Activated T-cell treated with anti-CD3 and anti-CD28 coated beads for 4 hours (primary cell): ENCODE results near the gene CDH4.

Experiments used
- DNase-seq: peaks from one replicate; pipeline ENCODE4 v3.0.0-alpha.2; 2020

The CDH4 gene

GRCh38 chr20:61878478-61879302 lies 626.6 kb downstream of the CDH4 start:
- no peak for DNase-seq

DNA sequence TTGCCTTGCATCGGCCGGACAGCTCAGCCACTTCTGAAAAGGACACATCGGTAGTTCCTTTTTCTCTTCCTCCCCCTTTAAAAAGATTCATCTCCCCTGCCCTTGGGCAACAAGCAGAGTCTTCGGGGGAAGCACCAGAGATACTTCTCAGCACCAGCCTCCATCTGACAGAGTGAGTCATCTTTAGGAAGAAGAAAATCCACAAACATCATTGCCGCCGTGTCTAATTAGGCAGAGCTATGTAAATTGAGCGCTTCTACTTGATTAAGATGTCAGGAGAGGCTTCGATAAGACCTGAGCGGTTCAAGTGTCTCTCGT lies 627.2 kb downstream of the CDH4 start:
- DNase-seq: no peak

DNA sequence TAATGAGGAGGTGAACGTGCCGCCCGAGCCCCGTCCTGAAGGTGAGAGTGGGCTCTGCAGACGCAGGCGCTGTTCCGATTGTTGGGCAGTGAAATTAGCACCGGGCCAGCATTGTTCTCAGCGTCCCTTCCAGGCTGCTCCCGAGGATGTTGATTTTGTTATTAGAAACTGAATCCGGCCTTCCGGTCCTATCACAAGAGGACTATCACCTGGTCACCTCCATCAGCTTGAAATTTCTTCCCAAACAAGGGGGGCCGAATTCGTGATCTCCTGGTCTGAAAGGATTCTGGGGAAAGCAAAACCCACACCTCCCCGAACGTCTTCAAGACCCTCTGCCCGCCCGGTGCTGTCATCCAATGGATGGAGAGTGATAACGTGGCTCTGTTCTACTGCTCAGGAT lies 627.6 kb downstream of the CDH4 start:
- no peak for DNase-seq

GRCh38 chr20:61880706-61881105 lies 628.6 kb downstream of the CDH4 start:
- no peak for DNase-seq

DNA sequence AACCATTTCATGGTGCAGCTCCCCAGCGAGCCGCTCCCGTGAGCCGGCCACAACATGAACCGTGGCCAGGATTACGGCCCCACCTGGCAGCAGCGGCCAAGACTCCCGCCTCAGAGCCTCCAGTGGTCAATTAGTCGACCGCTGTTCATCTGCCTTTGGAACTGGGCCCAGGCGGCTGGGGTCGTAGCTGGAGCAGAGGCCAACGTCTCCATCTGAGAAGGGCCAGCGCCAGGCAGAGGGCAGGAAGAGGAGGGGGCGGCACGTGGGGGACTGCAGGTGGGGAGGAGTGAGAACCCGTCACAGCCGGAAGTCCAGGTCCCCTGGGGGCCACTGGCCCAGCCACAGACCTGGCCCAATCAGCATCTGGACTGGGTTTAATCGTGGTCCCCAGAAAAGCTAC lies 629.4 kb downstream of the CDH4 start:
- no peak for DNase-seq

DNA sequence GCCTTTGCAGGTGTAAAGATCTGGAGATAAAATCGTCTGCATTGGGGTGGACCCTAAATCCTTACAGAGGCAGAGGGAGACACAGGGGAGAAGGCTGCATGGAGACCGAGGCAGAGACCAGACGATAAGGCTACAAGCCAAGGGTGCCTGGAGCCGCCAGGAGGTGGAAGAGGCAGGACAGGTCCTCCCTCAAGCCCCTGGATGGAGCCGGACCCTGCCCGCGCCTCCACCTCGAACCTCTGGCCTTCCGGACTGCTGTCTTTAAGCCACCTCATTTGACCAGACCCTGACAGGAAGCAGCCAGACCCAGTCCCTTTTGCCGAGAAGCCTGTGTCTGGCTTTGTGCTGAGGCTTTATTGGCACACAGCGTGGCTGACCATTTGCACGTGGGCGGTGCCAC lies 629.8 kb downstream of the CDH4 start:
- no peak for DNase-seq

DNA sequence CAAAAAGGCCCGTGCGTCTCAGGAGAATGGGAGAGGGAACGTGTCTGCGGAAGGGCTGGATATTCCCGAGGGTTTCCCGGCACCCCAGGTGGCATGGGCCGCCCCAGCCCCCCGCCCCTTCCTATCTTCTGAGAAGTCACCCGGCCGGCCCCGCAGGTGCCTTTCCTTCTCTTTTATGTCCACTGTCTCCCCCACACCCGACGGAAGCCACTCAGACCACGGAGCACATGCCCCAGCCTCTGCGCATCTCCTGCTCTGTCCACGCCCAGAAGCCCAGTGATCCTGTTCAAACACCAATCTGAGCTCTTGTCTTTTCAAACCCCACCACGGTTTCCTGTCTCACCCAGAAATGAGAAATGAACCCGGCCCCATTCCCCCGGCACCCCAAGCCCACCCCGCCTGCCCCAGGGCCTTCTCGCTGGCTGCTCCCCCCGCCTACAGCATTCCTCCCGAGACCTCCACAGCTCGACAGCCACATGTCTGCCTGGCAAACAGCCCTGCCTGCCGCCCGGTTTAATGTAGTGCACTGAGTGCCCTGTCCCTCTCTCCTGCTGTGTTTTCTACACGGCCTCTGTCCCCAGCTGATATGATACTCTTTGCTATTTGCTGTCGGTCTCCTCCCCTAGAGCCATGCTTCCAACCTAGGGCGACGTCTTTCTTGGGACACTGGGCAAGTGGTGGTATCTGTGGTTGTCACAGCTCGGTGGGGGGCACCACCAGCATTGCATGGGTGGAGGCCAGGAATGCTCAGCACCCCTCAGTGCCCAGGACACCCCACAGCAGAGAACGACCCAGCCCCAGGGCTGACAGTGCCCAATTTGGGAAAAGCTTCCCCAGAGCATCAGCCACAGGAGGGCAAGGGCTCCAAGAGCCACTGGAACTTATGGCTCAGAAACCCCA lies 630.9 kb downstream of the CDH4 start:
- DNase-seq: no peak

- DNase-seq: no peak
Observed at GRCh38 chr20:61883857-61884393, 631.9 kb downstream of the CDH4 start.

GRCh38 chr20:61884571-61885389 lies 632.7 kb downstream of the CDH4 start:
- DNase-seq: no peak

DNA sequence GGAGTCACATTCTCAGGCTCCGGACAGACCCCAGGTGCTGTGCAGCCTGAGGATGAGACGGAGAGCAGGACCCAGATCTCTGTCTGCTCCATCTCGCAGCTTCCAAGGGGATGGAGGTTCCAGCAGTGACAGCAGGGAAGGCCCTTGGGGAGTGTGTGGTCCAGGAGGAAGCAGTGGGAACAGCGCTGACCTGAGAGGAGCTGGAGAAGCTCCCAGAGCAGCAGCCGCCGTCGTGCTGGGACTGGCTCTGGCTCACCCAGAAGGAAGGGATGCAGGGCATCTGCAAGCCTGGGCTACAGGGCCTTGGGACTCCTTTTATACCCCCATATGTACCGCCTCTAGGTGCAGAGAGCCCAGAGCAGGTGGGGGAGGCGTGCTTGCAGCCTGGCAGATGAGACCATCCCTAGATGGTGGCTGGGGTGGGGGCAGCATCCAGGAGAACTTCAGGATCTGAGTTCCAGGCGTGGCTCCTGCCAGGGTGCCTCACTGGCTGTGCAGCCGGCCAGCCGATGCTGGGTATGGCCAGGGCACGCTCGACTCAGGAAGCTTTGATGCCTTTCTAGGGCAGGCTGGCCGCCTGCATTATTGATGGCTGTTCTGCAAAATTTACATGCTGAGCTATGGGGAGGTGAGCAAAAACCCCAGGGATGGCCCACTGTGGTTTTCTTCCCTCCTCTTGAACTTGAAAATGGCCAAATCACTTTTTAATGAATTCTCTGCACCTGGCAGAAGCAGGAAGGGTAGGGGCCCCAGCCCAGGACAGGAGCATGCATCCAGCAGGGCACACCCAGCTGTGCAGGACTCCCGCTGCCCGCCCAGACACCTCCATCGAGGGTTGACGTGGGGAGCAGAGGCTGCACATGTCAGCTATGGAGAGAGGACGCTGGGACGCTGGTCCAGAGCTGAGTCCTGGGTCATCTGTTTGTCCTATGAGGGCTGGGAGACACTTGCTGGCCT lies 634.0 kb downstream of the CDH4 start:
- no peak for DNase-seq

GRCh38 chr20:61886721-61887595 lies 634.9 kb downstream of the CDH4 start:
- no peak for DNase-seq

GRCh38 chr20:61887596-61888093 lies 635.6 kb downstream of the CDH4 start:
- DNase-seq: no peak

GRCh38 chr20:61888101-61888865 lies 636.2 kb downstream of the CDH4 start:
- DNase-seq: no peak

DNA sequence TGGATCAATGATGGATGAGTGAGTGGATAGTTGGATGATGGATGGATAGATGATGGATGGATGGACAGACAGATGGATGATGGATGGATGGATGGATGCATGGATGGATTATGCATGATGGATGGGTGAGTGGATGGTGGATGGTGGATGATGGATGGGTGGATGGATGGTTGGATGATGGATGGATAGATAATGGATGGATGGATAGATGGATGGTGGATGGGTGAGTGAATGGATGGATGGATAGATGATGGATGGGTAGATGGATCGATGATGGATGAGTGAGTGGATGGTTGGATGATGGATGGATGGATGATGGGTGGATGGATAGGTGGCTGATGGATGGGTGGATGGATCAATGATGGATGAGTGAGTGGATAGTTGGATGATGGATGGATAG lies 637.6 kb downstream of the CDH4 start:
- no peak for DNase-seq

DNA sequence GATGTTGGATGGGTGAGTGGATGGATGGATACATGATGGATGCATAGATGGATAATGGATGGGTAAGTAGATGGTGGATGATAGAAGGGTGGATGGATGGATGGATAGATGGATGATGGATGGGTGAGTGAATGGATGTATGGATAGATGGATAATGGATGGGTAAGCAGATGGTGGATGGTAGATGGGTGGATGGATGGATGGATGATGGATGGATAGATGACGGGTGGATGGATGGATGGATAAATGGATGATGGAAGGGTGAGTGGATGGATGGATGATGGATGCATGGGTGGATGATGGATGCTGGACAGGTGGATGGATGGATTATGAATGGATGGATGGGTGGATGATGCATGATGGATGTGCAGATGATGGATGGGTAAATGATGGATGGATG lies 638.1 kb downstream of the CDH4 start:
- no peak for DNase-seq

- no peak for DNase-seq
Observed at GRCh38 chr20:61891476-61891875, 639.4 kb downstream of the CDH4 start.

DNA sequence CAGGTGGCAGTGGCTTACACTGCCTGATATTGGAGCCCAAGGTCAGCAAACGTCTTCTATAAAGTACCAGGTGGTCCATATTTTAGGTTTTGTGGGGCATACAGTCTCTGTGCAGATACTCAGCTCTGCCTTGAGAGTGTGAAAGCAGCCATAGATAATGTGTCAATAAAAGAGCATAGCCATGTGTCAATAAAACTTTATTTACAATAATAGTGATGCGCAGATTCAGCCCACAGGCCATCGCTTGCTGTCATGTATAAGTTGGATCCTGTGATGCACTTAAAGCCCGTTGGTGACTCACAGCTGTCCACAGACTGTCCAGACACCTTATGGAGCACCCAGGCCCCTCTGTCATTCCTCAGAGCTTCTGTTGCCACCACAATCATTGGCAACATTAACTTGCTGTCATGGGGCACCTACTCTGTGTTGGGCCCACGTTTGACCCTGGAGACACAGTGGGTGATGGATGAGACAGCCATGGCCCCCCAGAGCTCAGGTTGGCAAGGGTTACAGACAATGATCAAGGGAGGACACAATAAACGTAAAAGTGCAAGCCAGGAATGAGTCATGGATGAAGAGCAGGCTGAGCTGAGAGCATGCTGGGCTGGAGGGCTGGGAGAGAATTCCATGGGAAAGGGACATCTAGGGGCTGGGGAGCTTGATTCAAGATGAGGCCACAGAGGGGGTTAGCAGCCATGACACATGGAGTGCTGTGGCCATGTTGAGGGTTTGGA lies 640.0 kb downstream of the CDH4 start:
- no peak for DNase-seq

GRCh38 chr20:61895016-61895415 lies 643.0 kb downstream of the CDH4 start:
- no peak for DNase-seq

- DNase-seq: no peak
Observed at GRCh38 chr20:61895686-61896057, 643.6 kb downstream of the CDH4 start.
